PC-3 (cell line): Measurements from ENCODE around the gene LMAN2.
"Not testable (repeated sequence)": the region's sequence is repeated elsewhere in the genome, so short reads cannot be mapped to it uniquely, and the experiment has no call there.

Experiments used
- CTCF ChIP-seq: fragments of 300-600 bp; sonication (generic); conservative IDR thresholded peaks from 2 replicates; pipeline ENCODE4 v1.5.1; 2017; ENCODE audit warnings: antibody characterized with exemption, low read depth, mild to moderate bottlenecking, low read length
- EZH2 ChIP-seq: fragments of 300-600 bp; sonication (generic); IDR thresholded peaks from one replicate; pipeline ENCODE4 v1.6.1; 2017; ENCODE audit warnings: antibody characterized with exemption, mild to moderate bottlenecking, low read length; ENCODE audit not compliant: unreplicated experiment
- EZH2phosphoT487 ChIP-seq: fragments of 300-600 bp; sonication (generic); IDR thresholded peaks from 2 replicates; pipeline ENCODE4 v1.6.1; 2018; ENCODE audit warnings: mild to moderate bottlenecking, antibody characterized with exemption, low read length, borderline replicate concordance

GRCh38 chr5:177306103-177306640 is 45.3 kb downstream of the LMAN2 start:
- TF ChIP-seq CTCF, EZH2, EZH2phosphoT487: not testable (repeated sequence)
